HepG2 (cell line): ENCODE data around the gene SUPT4H1. TPM values are rescaled to one million over a fixed set of nuclear protein-coding genes. Genes with fewer than 3 reads are reported as not detected.
A peak's percentile ranks its signal among the peaks of the same experiment; 100 is the strongest.

Source experiments
- ATF7 ChIP-seq, 2 experiments: fragments of 450-650 bp in 1 of 2; sonication (generic) in 1 of 2; formaldehyde crosslinking in 1 of 2; IDR thresholded peaks; 2 replicates each; pipeline versions ENCODE4 v1.4.0 to v1.6.1; 2016 to 2020; ENCODE audit warnings: antibody characterized with exemption in 1 of 2, mild to moderate bottlenecking in 1 of 2, missing genetic modification reagents in 1 of 2
- DMAP1 ChIP-seq: IDR thresholded peaks from 2 replicates; pipeline ENCODE4 v1.6.1; 2016
- DZIP1 ChIP-seq: sonication (generic); formaldehyde crosslinking; IDR thresholded peaks from 2 replicates; pipeline ENCODE4 v1.5.0; 2020; ENCODE audit warnings: mild to moderate bottlenecking, missing genetic modification reagents
- ERF ChIP-seq: IDR thresholded peaks from 2 replicates; pipeline ENCODE4 v1.6.1; 2018; ENCODE audit warnings: missing biosample characterization, missing genetic modification reagents
- FOXA1 ChIP-seq, 2 experiments: fragments of 450-650 bp in 1 of 2; sonication (generic) in 1 of 2; formaldehyde crosslinking in 1 of 2; IDR thresholded peaks; 2 replicates each; pipeline versions ENCODE4 v1.4.0 to v1.6.1; 2016 to 2020; ENCODE audit warnings: missing genetic modification reagents in 1 of 2
- HNRNPK ChIP-seq: fragments of 200-400 bp; formaldehyde crosslinking; IDR thresholded peaks from 2 replicates; pipeline ENCODE4 v1.6.1; 2018; ENCODE audit warnings: low read length, low read depth, moderate library complexity, mild to moderate bottlenecking; ENCODE audit not compliant: poor library complexity, severe bottlenecking
- NCOA2 ChIP-seq: sonication (generic); formaldehyde crosslinking; IDR thresholded peaks from 2 replicates; pipeline ENCODE4 v1.8.0; 2022; ENCODE audit warnings: inconsistent platforms
- NFKB2 ChIP-seq: sonication (generic); formaldehyde crosslinking; IDR thresholded peaks from 2 replicates; pipeline ENCODE4 v1.4.0; 2020; ENCODE audit warnings: missing genetic modification reagents, borderline replicate concordance
- NR0B2 ChIP-seq: sonication (generic); formaldehyde crosslinking; IDR thresholded peaks from 2 replicates; pipeline ENCODE4 v1.4.0; 2020; ENCODE audit warnings: mild to moderate bottlenecking, missing genetic modification reagents
- PRDM10 ChIP-seq: sonication (generic); formaldehyde crosslinking; IDR thresholded peaks from 2 replicates; pipeline ENCODE4 v1.4.0; 2020; ENCODE audit warnings: low read depth, missing genetic modification reagents
- RCOR2 ChIP-seq: IDR thresholded peaks from 2 replicates; pipeline ENCODE4 v1.6.1; 2016; ENCODE audit warnings: missing biosample characterization, missing genetic modification reagents
- SAP130 ChIP-seq: IDR thresholded peaks from 2 replicates; pipeline ENCODE4 v1.6.1; 2016; ENCODE audit warnings: low read depth
- TARDBP ChIP-seq: sonication (generic); formaldehyde crosslinking; IDR thresholded peaks from 2 replicates; pipeline ENCODE4 v1.8.0; 2022; ENCODE audit warnings: mild to moderate bottlenecking, missing genetic modification reagents
- ZBTB14 ChIP-seq: sonication (generic); formaldehyde crosslinking; IDR thresholded peaks from 2 replicates; pipeline ENCODE4 v1.4.0; 2020; ENCODE audit warnings: missing genetic modification reagents
- ZNF282 ChIP-seq: fragments of 450-650 bp; IDR thresholded peaks from 2 replicates; pipeline ENCODE4 v1.6.1; 2018; ENCODE audit not compliant: partially characterized antibody
- ZNF33B ChIP-seq: sonication (generic); formaldehyde crosslinking; IDR thresholded peaks from 2 replicates; pipeline ENCODE4 v1.5.1; 2020; ENCODE audit warnings: mild to moderate bottlenecking, missing genetic modification reagents
- ZNF773 ChIP-seq: sonication (generic); formaldehyde crosslinking; IDR thresholded peaks from 2 replicates; pipeline ENCODE4 v1.4.0; 2020; ENCODE audit warnings: missing genetic modification reagents, borderline replicate concordance
- ZZZ3 ChIP-seq: sonication (generic); formaldehyde crosslinking; IDR thresholded peaks from 2 replicates; pipeline ENCODE4 v1.4.0; 2020; ENCODE audit warnings: missing genetic modification reagents, mild to moderate bottlenecking, borderline replicate concordance
- polyA plus RNA-seq, 8 experiments: library from polyadenylated mRNA; depleted of rRNA in 3 of 8; stranded (reverse) in 7 of 8; unstranded in 1 of 8; fragments of >200 nt; fragmentation: Illumina TruSeq in 4 of 8; extraction: Trizol in 4 of 8; gene quantifications; 2 replicates each; pipeline versions ENCODE4 v1.2.1 to v1.2.3, GENCODE V29; 2011 to 2016; ENCODE audit warnings: low read depth in 4 of 8, missing spikeins in 1 of 8, mixed read lengths in 1 of 8; ENCODE audit not compliant: insufficient read depth in 1 of 8
- total RNA-seq, 5 experiments: library from RNA; depleted of rRNA; stranded (reverse); fragments of >200 nt; fragmentation: Illumina TruSeq; extraction: Trizol; gene quantifications; 2 replicates each; pipeline ENCODE4 v1.2.3, GENCODE V29; 2016; ENCODE audit warnings: low read depth in 1 of 5

The SUPT4H1 gene
- total and polyA plus RNA-seq, 2 of the 13 experiments (the other 11 are each of a cell fraction or from before 2014, with no cell fraction given): 155 to 244 TPM

GRCh38 chr17:58369214-58370031 lies 17.4 kb upstream of the SUPT4H1 start (continued):
- TF ChIP-seq PRDM10 (CRISPR knock-in tag) (0 out of 2 replicates have a peak, but pooled peaks have one; percentile 46), RCOR2 (CRISPR knock-in tag) (peak; percentile 81), ZZZ3 (peak; percentile 54; the same call in 1 of the 2 replicates), ZNF33B (CRISPR knock-in tag) (peak; percentile 35), ATF7 (IDR thresholded peaks at IDR 0.05) (peak; percentile 66), ATF7 (CRISPR knock-in tag; IDR thresholded peaks at IDR 0.05) (no peak), DMAP1 (CRISPR knock-in tag) (peak; percentile 68), HNRNPK (no peak), NFKB2 (peak; percentile 68; the same call in 1 of the 2 replicates), ERF (CRISPR knock-in tag) (peak; percentile 38; the same call in 1 of the 2 replicates), NCOA2 (peak; percentile 72), TARDBP (CRISPR knock-in tag) (peak; percentile 81), SAP130 (CRISPR knock-in tag) (peak; percentile 73), DZIP1 (CRISPR knock-in tag) (no peak), ZNF773 (CRISPR knock-in tag) (no peak), ZBTB14 (no peak), FOXA1 (IDR thresholded peaks at IDR 0.05) (no peak), FOXA1 (CRISPR knock-in tag; IDR thresholded peaks at IDR 0.05) (peak; percentile 14; the same call in 1 of the 2 replicates), NR0B2 (CRISPR knock-in tag) (no peak), ZNF282 (no peak)
